Osteocyte (in vitro differentiated cells): ENCODE results near the gene RTN4RL1. TPM values are rescaled to one million over a fixed set of nuclear protein-coding genes. Genes with fewer than 3 reads are reported as not detected.

Experiments
- DNase-seq: peaks from one replicate; pipeline ENCODE4 v3.0.0; 2021; ENCODE audit warnings: mixed read lengths; ENCODE audit not compliant: unreplicated experiment; ENCODE audit errors: extremely low spot score
- H3K27ac Mint-ChIP-seq: one replicate; pipeline ENCODE4 v1.8.0; 2021; ENCODE audit warnings: mild to moderate bottlenecking, mixed read lengths; ENCODE audit not compliant: unreplicated experiment
- H3K27me3 Mint-ChIP-seq: one replicate; pipeline ENCODE4 v1.8.0; 2021; ENCODE audit warnings: mixed read lengths; ENCODE audit not compliant: unreplicated experiment
- H3K36me3 Mint-ChIP-seq: one replicate; pipeline ENCODE4 v1.8.0; 2021; ENCODE audit warnings: mixed read lengths; ENCODE audit not compliant: unreplicated experiment
- H3K4me1 Mint-ChIP-seq: one replicate; pipeline ENCODE4 v1.8.0; 2021; ENCODE audit warnings: mixed read lengths; ENCODE audit not compliant: unreplicated experiment
- H3K4me3 Mint-ChIP-seq: one replicate; pipeline ENCODE4 v1.8.0; 2021; ENCODE audit warnings: mild to moderate bottlenecking, moderate library complexity, mixed read lengths; ENCODE audit not compliant: unreplicated experiment
- H3K9me3 Mint-ChIP-seq: one replicate; pipeline ENCODE4 v1.8.0; 2021; ENCODE audit warnings: mixed read lengths; ENCODE audit not compliant: unreplicated experiment
- total RNA-seq: library from RNA; stranded (reverse); gene quantifications from 2 replicates; pipeline ENCODE4 v1.2.1, GENCODE V29; 2021
- TF ChIP-seq, protein P1 (sequence below): fragments of 200-600 bp; sonication (generic); IDR thresholded peaks from 2 replicates; pipeline ENCODE4 v1.5.0; 2021; ENCODE audit warnings: antibody characterized with exemption, mild to moderate bottlenecking, moderate library complexity

RTN4RL1 gene
- total RNA-seq, 1 donor from 2014 or later: 3.7 TPM

DNA sequence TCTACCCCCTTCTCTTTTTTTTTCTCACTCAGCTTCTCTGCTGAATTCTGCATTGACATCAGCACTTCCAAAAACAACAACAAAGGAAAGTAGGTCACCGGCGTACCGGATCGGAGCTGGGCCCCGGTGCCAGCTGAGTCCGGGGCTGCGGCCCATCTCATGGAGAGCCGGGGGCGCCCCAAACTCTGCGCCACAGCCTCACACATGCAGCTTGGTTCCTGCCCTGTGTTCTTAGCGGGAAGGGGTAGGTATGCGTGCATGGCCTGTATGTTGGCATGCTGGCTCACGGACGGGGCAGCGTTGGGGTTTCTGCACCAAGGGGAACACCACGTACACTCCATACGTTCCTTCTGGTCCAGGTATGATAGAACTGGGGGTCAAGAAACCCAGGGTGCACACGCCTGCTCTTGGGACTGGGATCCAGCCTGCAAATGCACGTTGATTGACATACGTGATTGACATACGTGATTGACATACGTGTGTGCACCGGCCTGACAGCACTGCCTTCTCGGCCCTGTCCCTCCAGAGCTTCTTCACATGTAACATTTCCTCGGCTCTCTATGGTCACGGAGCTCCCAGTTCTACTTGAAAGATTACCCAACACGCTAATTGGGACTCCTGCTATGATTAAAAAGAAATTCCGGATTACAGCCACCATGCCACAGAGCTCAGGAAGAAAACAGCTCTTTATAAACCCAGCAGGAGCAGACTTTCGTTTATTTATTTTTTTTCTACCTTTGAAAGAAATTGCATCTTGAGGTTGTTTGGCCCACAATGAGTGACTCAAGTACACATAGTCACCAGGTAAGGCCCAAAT lies 106.6 kb downstream of the RTN4RL1 start:
- H3K4me3 Mint-ChIP-seq: no peak overlapping the region
- H3K27ac Mint-ChIP-seq: no peak overlapping the region
- peaks cover 3% of the 10 kb centered on the region for H3K4me1 Mint-ChIP-seq
- H3K9me3 Mint-ChIP-seq: no peaks in the 10 kb centered on the region
- peaks cover 42% of the 10 kb centered on the region for H3K27me3 Mint-ChIP-seq
- H3K36me3 Mint-ChIP-seq: no peaks in the 10 kb centered on the region
- TF ChIP-seq, protein P1, sequence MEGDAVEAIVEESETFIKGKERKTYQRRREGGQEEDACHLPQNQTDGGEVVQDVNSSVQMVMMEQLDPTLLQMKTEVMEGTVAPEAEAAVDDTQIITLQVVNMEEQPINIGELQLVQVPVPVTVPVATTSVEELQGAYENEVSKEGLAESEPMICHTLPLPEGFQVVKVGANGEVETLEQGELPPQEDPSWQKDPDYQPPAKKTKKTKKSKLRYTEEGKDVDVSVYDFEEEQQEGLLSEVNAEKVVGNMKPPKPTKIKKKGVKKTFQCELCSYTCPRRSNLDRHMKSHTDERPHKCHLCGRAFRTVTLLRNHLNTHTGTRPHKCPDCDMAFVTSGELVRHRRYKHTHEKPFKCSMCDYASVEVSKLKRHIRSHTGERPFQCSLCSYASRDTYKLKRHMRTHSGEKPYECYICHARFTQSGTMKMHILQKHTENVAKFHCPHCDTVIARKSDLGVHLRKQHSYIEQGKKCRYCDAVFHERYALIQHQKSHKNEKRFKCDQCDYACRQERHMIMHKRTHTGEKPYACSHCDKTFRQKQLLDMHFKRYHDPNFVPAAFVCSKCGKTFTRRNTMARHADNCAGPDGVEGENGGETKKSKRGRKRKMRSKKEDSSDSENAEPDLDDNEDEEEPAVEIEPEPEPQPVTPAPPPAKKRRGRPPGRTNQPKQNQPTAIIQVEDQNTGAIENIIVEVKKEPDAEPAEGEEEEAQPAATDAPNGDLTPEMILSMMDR: no peak
- no peak for DNase-seq

DNA sequence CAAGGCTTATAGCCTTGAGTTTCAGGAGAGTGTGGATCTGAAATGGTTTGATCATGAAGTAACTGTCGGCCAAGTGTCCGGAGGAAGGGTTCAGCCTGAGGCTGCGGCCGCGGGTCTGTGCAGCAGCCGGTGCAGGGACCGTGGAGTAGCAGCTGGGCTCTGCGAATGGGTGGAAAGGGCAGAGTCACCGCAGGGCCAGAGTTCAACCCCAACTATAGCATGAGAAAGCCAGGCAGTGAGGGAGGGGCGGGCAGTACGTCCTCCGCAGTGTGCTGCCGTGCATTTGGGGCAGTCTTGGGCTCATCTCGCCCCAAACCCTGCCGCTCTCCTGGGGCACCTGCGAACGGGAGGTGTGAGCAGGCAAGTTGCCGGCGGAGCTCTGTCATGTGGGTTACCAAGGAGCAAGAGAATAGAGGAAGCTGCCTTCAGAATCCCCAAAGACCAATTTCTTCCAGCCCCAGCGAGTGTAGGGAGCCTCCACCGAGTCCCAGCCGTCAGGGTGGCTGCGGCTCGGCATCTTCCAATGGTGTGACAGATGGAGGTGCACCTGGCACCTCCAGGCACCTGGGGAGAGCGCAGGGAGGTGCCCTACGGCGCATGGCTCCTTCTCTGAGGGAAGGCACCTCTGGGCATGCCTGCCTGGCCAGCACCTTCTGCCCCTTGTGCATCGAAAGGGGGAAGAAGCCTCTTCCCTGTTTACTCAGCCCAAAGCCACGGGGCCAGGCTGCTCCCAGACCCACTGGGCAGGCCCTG lies 108.0 kb downstream of the RTN4RL1 start:
- no peaks in the 10 kb centered on the region for H3K36me3 Mint-ChIP-seq
- peaks cover 53% of the 10 kb centered on the region for H3K27me3 Mint-ChIP-seq
- H3K9me3 Mint-ChIP-seq: no peaks in the 10 kb centered on the region
- H3K27ac Mint-ChIP-seq: no peak overlapping the region
- peaks cover 3% of the 10 kb centered on the region for H3K4me1 Mint-ChIP-seq
- H3K4me3 Mint-ChIP-seq: no peak overlapping the region
- TF ChIP-seq, protein P1: no peak
- DNase-seq: no peak

DNA sequence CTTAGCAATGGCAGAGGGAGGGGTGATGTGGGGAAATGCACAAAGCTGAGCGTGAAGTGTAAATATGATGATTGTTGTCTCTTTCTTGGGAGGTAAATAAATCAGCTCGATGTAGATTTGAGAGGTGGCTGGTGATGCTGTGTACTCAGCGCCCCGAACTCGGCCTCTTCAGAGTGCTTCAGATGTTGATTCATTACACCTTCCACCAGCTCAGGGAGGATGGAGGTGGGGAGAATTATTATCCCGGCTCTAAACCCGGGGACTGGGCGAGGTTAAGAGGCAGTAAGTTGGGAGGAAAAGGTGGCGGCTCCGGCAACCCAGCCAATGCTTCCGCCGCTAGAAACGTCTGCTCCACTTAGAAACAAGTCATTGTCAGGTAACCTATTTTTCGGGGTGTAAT lies 108.8 kb downstream of the RTN4RL1 start:
- H3K4me1 Mint-ChIP-seq: peaks cover 3% of the 10 kb centered on the region
- peaks cover 60% of the 10 kb centered on the region for H3K27me3 Mint-ChIP-seq
- no peaks in the 10 kb centered on the region for H3K36me3 Mint-ChIP-seq
- H3K27ac Mint-ChIP-seq: no peak overlapping the region
- H3K4me3 Mint-ChIP-seq: no peak overlapping the region
- no peaks in the 10 kb centered on the region for H3K9me3 Mint-ChIP-seq
- DNase-seq: no peak
- TF ChIP-seq, protein P1: no peak

DNA sequence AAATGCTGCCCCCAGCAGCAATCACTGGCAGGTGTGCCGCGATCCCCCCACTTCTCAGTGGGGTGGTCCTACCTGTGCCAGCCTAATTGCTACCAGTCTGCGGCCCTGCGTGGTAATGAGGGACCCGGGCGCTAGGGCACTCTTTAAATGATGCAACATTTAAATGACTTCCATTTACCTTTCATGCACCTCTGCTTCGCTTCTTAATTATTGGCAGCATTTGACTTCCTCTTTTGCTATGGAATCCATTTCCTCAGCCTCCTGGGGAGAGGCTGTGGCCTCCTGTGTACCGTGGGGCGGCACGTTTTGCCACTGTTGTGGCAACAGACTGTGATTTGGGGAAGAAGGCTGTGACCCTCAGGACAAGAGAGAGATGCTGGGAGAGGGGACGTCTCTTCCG lies 109.2 kb downstream of the RTN4RL1 start:
- Mint-ChIP-seq H3K27me3 (peaks cover 60% of the 10 kb centered on the region), H3K9me3 (no peaks in the 10 kb centered on the region), H3K4me1 (peaks cover 3% of the 10 kb centered on the region), H3K36me3 (no peaks in the 10 kb centered on the region), H3K27ac (no peak overlapping the region), H3K4me3 (no peak overlapping the region)
- no peak for DNase-seq
- TF ChIP-seq, protein P1: no peak

DNA sequence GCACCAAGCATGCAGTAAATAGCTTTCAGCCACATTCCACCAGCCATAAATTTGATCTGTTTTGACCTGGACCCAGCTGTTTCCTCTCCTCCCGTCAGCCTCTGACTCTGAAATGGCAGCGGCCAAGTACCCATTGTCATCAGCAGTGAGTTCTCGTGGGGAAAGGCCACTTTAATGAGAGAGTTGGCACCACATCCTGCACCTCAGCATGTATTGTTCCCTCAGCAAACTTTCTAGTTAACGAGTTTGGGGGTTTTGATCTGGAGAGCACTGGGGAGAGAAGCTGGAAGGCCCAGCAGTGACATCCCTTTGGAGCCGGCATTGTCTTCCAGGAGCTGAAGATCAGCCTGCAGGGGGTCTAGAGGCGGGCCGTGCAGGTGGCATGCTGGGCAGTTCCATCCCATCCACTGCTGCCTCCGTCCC lies 110.5 kb downstream of the RTN4RL1 start:
- peaks cover 3% of the 10 kb centered on the region for H3K4me1 Mint-ChIP-seq
- no peaks in the 10 kb centered on the region for H3K9me3 Mint-ChIP-seq
- H3K4me3 Mint-ChIP-seq: no peak overlapping the region
- H3K36me3 Mint-ChIP-seq: no peaks in the 10 kb centered on the region
- H3K27ac Mint-ChIP-seq: no peak overlapping the region
- peaks cover 58% of the 10 kb centered on the region for H3K27me3 Mint-ChIP-seq
- DNase-seq: no peak
- TF ChIP-seq, protein P1: no peak
